GM21528 (cell line): ENCODE measurements around the gene VIL1.

Experiments used
- ATAC-seq: cut with Tn5 transposase; IDR thresholded peaks from one replicate; pipeline ENCODE4 v1.9.1; 2021; ENCODE audit warnings: mild to moderate bottlenecking, moderate library complexity; ENCODE audit not compliant: unreplicated experiment, low FRiP score

The VIL1 gene

DNA sequence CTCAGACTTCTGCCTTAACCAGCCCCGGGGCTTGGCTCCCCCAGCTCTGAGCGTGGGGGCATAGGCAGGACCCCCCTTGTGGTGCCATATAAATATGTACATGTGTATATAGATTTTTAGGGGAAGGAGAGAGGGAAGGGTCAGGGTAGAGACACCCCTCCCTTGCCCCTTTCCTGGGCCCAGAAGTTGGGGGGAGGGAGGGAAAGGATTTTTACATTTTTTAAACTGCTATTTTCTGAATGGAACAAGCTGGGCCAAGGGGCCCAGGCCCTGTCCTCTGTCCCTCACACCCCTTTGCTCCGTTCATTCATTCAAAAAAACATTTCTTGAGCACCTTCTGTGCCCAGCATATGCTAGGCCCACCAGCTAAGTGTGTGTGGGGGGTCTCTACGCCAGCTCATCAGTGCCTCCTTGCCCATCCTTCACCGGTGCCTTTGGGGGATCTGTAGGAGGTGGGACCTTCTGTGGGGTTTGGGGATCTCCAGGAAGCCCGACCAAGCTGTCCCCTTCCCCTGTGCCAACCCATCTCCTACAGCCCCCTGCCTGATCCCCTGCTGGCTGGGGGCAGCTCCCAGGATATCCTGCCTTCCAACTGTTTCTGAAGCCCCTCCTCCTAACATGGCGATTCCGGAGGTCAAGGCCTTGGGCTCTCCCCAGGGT lies 13.7 kb upstream of the VIL1 start:
- ATAC-seq: peak; percentile 2

GRCh38 chr2:218405746-218406208 lies 13.1 kb upstream of the VIL1 start:
- peak; percentile 7 for ATAC-seq

- peak; percentile 67 for ATAC-seq
These were observed 12.5 kb upstream of the VIL1 start for GRCh38 chr2:218406209-218406948.

- ATAC-seq: peak; percentile 13
These were observed 11.8 kb upstream of the VIL1 start for GRCh38 chr2:218406949-218407618.

GRCh38 chr2:218407717-218408116 lies 11.2 kb upstream of the VIL1 start:
- no peak for ATAC-seq

DNA sequence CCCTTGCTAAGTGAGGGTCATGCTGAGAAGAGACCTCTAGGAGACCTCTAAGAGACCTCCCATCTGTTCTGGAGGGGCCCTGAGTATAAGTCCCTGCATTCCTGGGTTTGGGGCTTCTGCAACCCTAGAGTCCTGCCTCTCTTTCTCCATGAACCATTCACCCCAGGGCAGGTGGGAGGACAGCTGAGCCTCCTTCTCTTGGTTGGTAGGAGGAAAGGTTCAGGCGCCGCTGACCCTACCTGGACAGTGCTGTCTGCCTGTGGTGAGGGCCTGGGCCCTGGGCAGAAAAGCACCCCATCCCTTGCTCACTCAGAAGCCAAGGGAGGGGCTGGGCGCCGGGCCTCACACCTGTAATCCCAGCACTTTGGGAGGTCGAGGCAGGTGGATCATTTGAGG lies 604 bp upstream of the VIL1 start:
- ATAC-seq: no peak

DNA sequence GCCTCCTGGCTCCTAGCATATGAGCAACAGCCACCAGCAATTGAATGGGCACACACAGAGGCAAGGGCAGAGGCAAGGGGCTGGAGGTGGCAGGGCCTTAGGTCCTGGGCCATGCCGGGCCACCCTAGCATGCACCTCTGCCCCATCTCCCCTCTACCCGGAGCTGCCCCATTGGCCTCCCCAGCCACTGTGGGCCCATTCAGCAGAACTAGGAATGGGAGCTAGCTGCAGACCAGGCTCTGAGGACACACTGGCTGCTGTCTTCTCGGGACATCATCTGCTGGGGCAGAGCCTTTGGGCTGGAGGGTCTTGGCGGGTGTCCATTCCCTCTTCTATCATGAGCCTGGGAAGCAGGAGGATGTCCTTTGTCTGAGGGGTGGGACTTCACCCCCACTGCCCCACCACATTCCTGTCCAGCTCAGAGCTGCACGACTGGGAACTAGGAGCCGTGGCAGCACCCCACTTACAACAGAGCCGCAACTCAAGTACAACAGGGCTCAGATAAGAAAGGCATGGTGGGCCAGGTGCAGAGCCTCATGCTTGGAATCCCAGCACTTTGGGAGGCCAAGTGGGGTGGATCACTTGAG lies 800 bp downstream of the VIL1 start:
- ATAC-seq: no peak

DNA sequence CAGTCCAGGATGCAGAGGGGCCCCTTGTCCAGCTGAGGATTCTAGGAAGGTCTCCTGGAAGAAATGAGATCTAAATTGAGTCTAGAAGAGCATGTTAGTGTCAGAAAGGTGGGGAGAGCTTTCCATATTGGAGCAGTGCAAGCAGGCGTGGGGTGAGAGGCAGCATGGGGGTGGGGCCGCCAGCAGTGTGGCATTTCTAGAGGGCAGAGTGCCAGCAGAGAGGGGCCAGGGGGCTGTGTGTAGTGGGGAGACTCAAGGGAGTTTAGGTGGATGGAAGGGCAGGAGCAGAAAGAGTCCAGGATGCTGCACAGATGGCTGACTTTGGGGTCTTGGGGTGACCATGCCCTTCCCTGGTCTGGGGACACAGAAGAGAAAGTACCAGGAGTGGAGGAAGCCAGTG lies 2.1 kb downstream of the VIL1 start:
- no peak for ATAC-seq

DNA sequence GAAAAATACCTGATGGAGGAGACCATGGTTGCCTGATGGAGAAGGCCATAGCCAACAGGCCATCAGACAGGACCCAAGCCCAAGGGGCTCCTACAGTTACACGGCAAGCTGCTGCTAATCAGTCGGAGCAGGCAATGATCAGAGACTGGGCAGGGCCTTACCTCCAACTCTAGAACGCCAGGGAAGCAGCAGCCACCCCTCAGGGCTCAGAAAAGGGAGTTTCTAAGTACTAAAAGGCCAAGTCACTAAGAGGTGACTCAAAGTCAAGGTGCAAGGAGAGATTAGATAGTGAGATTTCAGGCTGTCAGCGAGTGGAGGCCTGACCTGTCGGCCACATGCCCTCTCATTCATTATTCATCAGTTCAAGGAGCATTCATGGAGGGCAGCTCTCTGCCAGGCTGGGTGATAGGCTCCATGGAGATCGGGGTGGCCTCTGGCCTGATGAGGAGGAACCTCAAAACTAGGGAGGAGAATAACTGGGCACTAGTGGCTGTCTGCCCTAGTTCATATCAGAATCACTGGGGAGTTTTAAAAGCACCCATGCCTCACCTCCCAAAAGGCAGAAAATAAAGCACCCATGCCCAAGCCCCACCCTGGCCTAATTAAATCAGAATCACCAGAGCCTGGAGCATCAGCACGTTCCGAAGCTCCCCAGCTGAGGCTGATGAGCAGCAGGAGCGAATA lies 3.6 kb downstream of the VIL1 start:
- ATAC-seq: no peak

DNA sequence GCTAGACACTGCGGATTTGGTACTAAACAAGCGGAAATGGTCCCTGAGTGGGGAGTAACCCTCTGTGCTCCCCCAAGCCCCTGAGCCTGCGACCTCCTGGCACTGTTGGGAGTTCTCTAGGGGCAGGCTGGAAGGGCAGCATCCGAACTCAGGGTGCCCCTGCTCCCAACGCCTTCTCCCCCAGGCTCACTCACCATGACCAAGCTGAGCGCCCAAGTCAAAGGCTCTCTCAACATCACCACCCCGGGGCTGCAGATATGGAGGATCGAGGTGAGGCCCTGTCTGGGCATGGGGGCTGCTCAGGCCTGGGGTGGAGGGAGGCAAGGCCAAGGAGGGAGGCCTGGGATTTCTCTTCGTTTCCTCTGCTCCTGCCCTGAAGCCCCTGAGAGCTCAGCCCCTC lies 4.7 kb downstream of the VIL1 start:
- no peak for ATAC-seq

GRCh38 chr2:218425531-218425930 lies 6.6 kb downstream of the VIL1 start:
- ATAC-seq: no peak

- no peak for ATAC-seq
These were observed 8.8 kb downstream of the VIL1 start for GRCh38 chr2:218427741-218428140.

DNA sequence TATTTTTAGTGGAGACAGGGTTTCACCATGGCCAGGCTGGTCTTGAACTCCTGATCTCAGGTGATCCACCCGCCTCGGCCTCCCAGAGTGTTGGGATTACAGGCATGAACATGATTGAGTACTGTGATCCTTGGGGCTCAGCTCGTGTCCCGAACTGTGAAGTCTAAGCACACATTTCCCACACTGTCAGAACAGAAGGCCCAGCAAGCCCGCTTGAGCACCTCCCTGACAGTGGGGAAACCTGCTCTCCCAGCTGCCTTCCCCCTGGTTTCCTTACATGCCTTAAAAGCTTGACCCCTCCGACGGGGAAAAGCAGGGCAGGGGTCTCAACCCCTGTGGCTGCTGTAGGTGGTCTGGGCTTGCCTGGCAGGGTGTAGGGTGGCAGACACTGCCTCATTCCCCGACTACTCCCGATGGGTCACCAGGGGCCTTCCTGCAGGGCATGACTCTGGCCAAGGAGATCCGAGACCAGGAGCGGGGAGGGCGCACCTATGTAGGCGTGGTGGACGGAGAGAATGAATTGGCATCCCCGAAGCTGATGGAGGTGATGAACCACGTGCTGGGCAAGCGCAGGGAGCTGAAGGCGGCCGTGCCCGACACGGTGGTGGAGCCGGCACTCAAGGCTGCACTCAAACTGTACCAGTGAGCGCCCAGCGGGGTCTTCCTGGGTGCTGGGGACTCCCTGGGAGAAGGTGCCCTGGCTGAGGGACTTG lies 10.1 kb downstream of the VIL1 start:
- no peak for ATAC-seq

DNA sequence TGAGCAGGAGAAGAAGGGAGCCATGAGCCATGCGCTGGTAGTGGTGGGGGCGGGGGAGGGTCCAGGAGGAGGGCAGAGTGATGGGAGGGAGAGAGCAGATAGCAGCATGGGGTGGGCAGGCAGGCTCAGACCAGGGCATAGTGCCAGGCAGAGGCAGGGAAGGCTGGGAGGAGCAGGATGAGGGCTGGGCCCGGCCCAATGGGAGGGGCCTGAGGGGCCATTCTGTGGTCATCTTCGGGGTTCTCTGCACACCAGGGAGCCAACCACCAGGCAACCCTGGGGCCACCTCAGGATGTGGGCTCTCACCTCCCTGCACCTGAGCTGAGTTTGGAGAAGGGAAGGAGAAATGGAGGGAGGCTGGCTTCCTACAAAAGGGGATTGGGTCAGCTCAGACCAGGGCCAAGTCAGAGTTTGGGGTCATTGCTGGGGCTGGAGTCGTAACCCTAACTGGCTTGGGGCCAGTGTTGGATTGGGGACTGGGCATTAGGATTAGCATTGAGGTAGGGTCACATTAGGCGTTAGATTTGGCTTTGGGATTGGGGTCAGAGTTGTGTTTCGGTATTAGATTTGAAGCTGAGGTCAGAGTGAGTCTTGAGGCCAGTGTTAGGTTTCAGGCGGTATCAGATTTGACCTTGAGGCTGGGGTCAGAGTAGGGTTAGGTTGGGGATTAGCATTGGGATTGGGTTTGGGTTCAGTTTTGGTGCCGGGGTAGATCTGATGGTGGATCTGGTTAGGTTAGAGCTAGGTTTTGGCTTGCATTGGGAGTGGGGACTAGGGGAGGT lies 11.2 kb downstream of the VIL1 start:
- ATAC-seq: no peak

DNA sequence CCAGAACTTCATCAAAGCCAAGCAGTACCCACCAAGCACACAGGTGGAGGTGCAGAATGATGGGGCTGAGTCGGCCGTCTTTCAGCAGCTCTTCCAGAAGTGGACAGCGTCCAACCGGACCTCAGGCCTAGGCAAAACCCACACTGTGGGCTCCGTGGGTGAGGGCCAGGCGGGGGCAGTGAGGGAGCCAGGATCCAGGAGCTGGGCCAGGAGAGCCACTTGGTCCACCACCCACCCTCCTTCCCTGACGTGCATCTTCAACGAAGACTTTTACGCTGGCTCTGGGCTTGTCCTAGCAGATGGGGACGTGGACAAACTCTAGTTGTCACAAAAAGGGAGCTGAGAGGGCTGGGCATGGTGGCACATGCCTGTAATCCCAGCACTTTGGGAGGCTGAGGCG lies 11.8 kb downstream of the VIL1 start:
- no peak for ATAC-seq

- no peak for ATAC-seq
These were observed 13.0 kb downstream of the VIL1 start for GRCh38 chr2:218431878-218432277.

DNA sequence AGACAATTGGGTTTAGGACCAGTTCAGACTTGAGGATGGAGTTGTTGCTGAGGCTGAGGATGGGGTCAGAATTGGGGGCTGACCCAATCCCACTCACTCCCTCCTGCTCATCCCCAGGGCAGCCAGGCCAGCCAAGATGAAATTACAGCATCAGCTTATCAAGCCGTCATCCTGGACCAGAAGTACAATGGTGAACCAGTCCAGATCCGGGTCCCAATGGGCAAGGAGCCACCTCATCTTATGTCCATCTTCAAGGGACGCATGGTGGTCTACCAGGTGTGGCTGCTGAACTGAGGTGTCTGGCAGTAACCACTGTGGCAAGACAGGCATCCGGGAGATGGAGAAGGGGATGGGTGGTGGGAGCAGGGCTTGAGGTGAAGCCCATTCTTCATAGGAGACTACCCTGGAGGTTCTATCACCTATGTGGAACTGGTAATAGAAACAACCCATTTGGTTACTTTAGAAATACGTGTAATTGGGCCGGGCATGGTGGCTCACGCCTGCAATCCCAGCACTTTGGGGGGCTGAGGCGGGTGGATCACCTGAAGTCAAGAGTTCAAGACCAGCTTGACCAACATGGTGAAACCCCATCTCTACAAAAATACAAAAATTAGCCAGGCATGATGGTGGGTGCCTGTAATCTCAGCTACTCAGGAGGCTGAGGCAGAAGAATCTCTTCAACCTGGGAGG lies 13.9 kb downstream of the VIL1 start:
- no peak for ATAC-seq

DNA sequence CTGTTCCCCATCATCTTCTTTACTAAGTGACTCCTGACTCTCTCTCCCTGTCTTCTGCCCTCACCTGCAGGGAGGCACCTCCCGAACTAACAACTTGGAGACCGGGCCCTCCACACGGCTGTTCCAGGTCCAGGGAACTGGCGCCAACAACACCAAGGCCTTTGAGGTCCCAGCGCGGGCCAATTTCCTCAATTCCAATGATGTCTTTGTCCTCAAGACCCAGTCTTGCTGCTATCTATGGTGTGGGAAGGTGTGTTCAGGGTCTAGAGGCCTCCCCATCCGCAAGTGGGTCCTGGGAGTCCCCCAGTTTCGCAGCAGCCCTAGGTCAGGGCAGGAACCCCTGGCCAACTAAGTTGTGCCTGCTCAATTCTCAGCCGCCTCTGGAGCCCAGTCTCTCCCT lies 15.5 kb downstream of the VIL1 start:
- no peak for ATAC-seq
